Spleen (tissue), 11 donors: ENCODE data around the gene SULT6B1. TPM values are rescaled to one million over a fixed set of nuclear protein-coding genes. Genes with fewer than 3 reads are reported as not detected.

Source experiments
- DNase-seq: peaks from one replicate; pipeline ENCODE4 v3.0.0-alpha.2; 2020
- H3K27ac ChIP-seq, 8 donors: fragments of 200-600 bp; sonication (generic) in 7 of 8; 1 replicate in 4 of 8; 2 replicates in 4 of 8; pipeline versions ENCODE4 v1.5.0 to v1.8.0; 2016 to 2021; ENCODE audit warnings: inconsistent platforms in 4 of 8, mild to moderate bottlenecking in 4 of 8, moderate library complexity in 1 of 8
- H3K27me3 ChIP-seq, 7 donors: fragments of 200-600 bp; sonication (generic) in 6 of 7; replicated peaks in 1 of 7; 1 replicate in 4 of 7; 2 replicates in 3 of 7; pipeline versions ENCODE4 v1.5.0 to v1.8.0; 2016 to 2021; ENCODE audit warnings: inconsistent platforms in 3 of 7, mild to moderate bottlenecking in 1 of 7
- H3K36me3 ChIP-seq, 6 donors: fragments of 200-600 bp; sonication (generic) in 5 of 6; 1 replicate in 4 of 6; 2 replicates in 2 of 6; pipeline versions ENCODE4 v1.5.0 to v1.8.0; 2016 to 2021; ENCODE audit warnings: inconsistent platforms in 2 of 6
- H3K4me1 ChIP-seq, 6 donors: fragments of 200-600 bp; sonication (generic) in 5 of 6; 1 replicate in 3 of 6; 2 replicates in 3 of 6; pipeline versions ENCODE4 v1.5.0 to v1.8.0; 2016 to 2021; ENCODE audit warnings: inconsistent platforms in 3 of 6
- H3K4me3 ChIP-seq, 8 donors: fragments of 200-600 bp; sonication (generic) in 7 of 8; 1 replicate in 4 of 8; 2 replicates in 4 of 8; pipeline versions ENCODE4 v1.5.0 to v1.8.0; 2016 to 2021; ENCODE audit warnings: inconsistent platforms in 4 of 8, mild to moderate bottlenecking in 4 of 8, moderate library complexity in 2 of 8
- H3K9me3 ChIP-seq, 8 donors: fragments of 200-600 bp; sonication (generic) in 7 of 8; 1 replicate in 4 of 8; 2 replicates in 4 of 8; pipeline versions ENCODE4 v1.5.0 to v1.8.0; 2016 to 2021; ENCODE audit warnings: inconsistent platforms in 4 of 8
- CTCF ChIP-seq, 11 experiments: fragments of 200-600 bp in 7 of 11; fragments of 450-650 bp in 4 of 11; sonication (generic) in 4 of 11; IDR thresholded peaks in 8 of 11; conservative IDR thresholded peaks in 3 of 11; 1 replicate in 7 of 11; 2 replicates in 4 of 11; pipeline versions ENCODE4 v1.4.0 to v1.8.0; 2016 to 2021; ENCODE audit warnings: antibody characterized with exemption in 11 of 11, inconsistent platforms in 4 of 11, mild to moderate bottlenecking in 1 of 11
- POLR2A ChIP-seq, 3 donors: fragments of 450-650 bp; IDR thresholded peaks; one replicate each; pipeline ENCODE4 v1.5.1; 2017; ENCODE audit warnings: antibody characterized with exemption in 3 of 3, mild to moderate bottlenecking in 1 of 3
- POLR2AphosphoS5 ChIP-seq, 3 donors: sonication (generic); formaldehyde crosslinking; IDR thresholded peaks; one replicate each; pipeline ENCODE4 v1.5.1; 2017; ENCODE audit warnings: antibody characterized with exemption in 3 of 3
- WGBS, 5 donors: extraction: QIAGEN DNeasy Blood & Tissue Kit in 3 of 5; methylation state at CpG; one replicate each; pipeline versions ENCODE4 v1.1.5 to v1.1.7; 2013 to 2018; 5-methylcytosine and 5-hydroxymethylcytosine counted together
- intact Hi-C: fragments of 100-400 bp; cut with DNase I; formaldehyde crosslinking; loops from one replicate; pipeline ENCODE4 v1.15.0; 2023; ENCODE audit warnings: low total_unique reads
- polyA plus RNA-seq, 3 donors: library from polyadenylated mRNA; stranded (reverse); fragments of 200-250 nt; gene quantifications; one replicate each; pipeline ENCODE4 v1.2.1, GENCODE V29; 2013
- total RNA-seq, 7 donors: library from RNA; depleted of rRNA in 3 of 7; stranded (reverse); fragments of >200 nt in 3 of 7; fragmentation: NEBNext Ultra II Directional in 4 of 7; extraction: Animal tissue kit (Norgen Biotek cat#: 25700) in 4 of 7; gene quantifications; one replicate each; pipeline versions ENCODE4 v1.1.0 to v1.2.1, GENCODE V29; 2016 to 2021
- donor health status: healthy with polysubstance abuse.
- donor health status: DM: no; HTN: no; CAD: no; lungs with moderate emphysema.
- donor health status: DM: no; HTN: no; CAD: no.
- donor health status: Bipolar disorder and iron deficiency.
- donor health status: healthy.
- donor health status: DM: no; HTN: no; CAD: no.
- donor health status: DM: yes; HTN: yes; CAD: no.

Gene SULT6B1
- total and polyA plus RNA-seq, 10 donors = not detected

GRCh38 chr2:37164757-37165156, 23.7 kb downstream of the SULT6B1 start:
- intact Hi-C loops = no loop called here
- Histone ChIP-seq H3K4me3 (no peak overlapping the region), H3K27ac (no peak overlapping the region), H3K36me3 (no peaks in the 10 kb centered on the region), H3K27me3 (no peaks in the 10 kb centered on the region), H3K4me1 (peaks cover 0 to 8% (median 5%) of the 10 kb centered on the region in 6 donors), H3K9me3 (peaks cover 0 to 27% (median 22%) of the 10 kb centered on the region in 8 donors)
- DNase-seq = no peak
- 86 to 94% (median 89%) methylated on average over 1 of the region's 1 CpG for WGBS, 5 donors
- TF ChIP-seq POLR2A (IDR thresholded peaks at IDR 0.05) (no peak), POLR2AphosphoS5 (IDR thresholded peaks at IDR 0.05) (no peak), CTCF (IDR thresholded peaks at IDR 0.05 in 8 of 11, conservative IDR thresholded peaks at IDR 0.05 in 3 of 11) (no peak)

- H3K36me3 ChIP-seq = peaks cover 0 to 14% (median 0%) of the 10 kb centered on the region in 6 donors
- H3K27me3 ChIP-seq = no peaks in the 10 kb centered on the region
- peak within 1 kb of the TSS; percentile 83 to 96 (median 93) for H3K27ac ChIP-seq
- H3K4me3 ChIP-seq = peak within 1 kb of the TSS; percentile 75 to 96 (median 86)
- no peaks in the 10 kb centered on the region for H3K9me3 ChIP-seq
- DNase-seq = peak; percentile 95
- intact Hi-C loops = no loop called here
- TF ChIP-seq POLR2A (IDR thresholded peaks at IDR 0.05) = no peak
- peak; percentile 81 to 87 (median 86) for TF ChIP-seq POLR2AphosphoS5 (IDR thresholded peaks at IDR 0.05)
- peak in 1 of 11 experiments; percentile 10 for TF ChIP-seq CTCF (IDR thresholded peaks at IDR 0.05 in 8 of 11, conservative IDR thresholded peaks at IDR 0.05 in 3 of 11)
- peaks cover 20 to 53% (median 35%) of the 10 kb centered on the region in 6 donors for H3K4me1 ChIP-seq
- WGBS, 5 donors = 8 to 12% (median 11%) methylated on average over 40 to 55 of the region's 55 CpGs
Measured at GRCh38 chr2:37156857-37157714, 31.4 kb downstream of the SULT6B1 start, which contains the start of gene EIF2AK2. TSS of gene EIF2AK2 (minus strand) at chr2:37156980. CDS start at chr2:37147806, 9,174 bp downstream.

- no peak for DNase-seq
Measured at GRCh38 chr2:37156071-37156856, 32.2 kb downstream of the SULT6B1 start.

More at GRCh38 chr2:37156071-37156856, 32.2 kb downstream of the SULT6B1 start:
- H3K36me3 ChIP-seq = peaks cover 0 to 21% (median 0%) of the 10 kb centered on the region in 6 donors
- H3K9me3 ChIP-seq = no peaks in the 10 kb centered on the region
- no peak for TF ChIP-seq CTCF (IDR thresholded peaks at IDR 0.05 in 8 of 11, conservative IDR thresholded peaks at IDR 0.05 in 3 of 11)
- no peak for TF ChIP-seq POLR2A (IDR thresholded peaks at IDR 0.05)
- TF ChIP-seq POLR2AphosphoS5 (IDR thresholded peaks at IDR 0.05) = no peak
- peaks cover 20 to 59% (median 35%) of the 10 kb centered on the region in 6 donors for H3K4me1 ChIP-seq
- peak overlapping the region; percentile 75 to 96 (median 86) for H3K4me3 ChIP-seq
- peak overlapping the region; percentile 83 to 96 (median 93) for H3K27ac ChIP-seq
- no peaks in the 10 kb centered on the region for H3K27me3 ChIP-seq
- WGBS, 5 donors = 1 to 3% (median 2%) methylated on average over 21 to 27 of the region's 27 CpGs
- intact Hi-C loops = no loop called here
